KMS-11 (cell line): ENCODE measurements around the gene ORAI2.
"Not testable (repeated sequence)": the region's sequence is repeated elsewhere in the genome, so short reads cannot be mapped to it uniquely, and the experiment has no call there.

Experiments
- H2AFZ ChIP-seq: fragments of 200-600 bp; sonication (generic); 2 replicates; pipeline ENCODE4 v1.6.1; 2016; ENCODE audit warnings: antibody characterized with exemption, mixed run types, low read depth
- H3K27ac ChIP-seq: fragments of 200-600 bp; sonication (generic); 2 replicates; pipeline ENCODE4 v1.6.1; 2016; ENCODE audit warnings: mild to moderate bottlenecking, mixed run types
- H3K27me3 ChIP-seq: fragments of 200-600 bp; sonication (generic); 2 replicates; pipeline ENCODE4 v1.6.1; 2017; ENCODE audit warnings: mild to moderate bottlenecking, low read depth, mixed run types, moderate library complexity; ENCODE audit not compliant: insufficient read depth
- H3K36me3 ChIP-seq: fragments of 200-600 bp; sonication (generic); 2 replicates; pipeline ENCODE4 v1.6.1; 2017; ENCODE audit warnings: mild to moderate bottlenecking, mixed run types; ENCODE audit not compliant: insufficient read depth
- H3K4me1 ChIP-seq: fragments of 200-600 bp; sonication (generic); 2 replicates; pipeline ENCODE4 v1.6.1; 2016; ENCODE audit warnings: mild to moderate bottlenecking, low read depth, mixed run types; ENCODE audit not compliant: poor library complexity, severe bottlenecking
- H3K4me2 ChIP-seq: fragments of 200-600 bp; sonication (generic); 2 replicates; pipeline ENCODE4 v1.7.0; 2016; ENCODE audit warnings: mild to moderate bottlenecking, mixed run types
- H3K4me3 ChIP-seq: fragments of 200-600 bp; sonication (generic); IDR thresholded peaks from 2 replicates; pipeline ENCODE4 v1.6.1; 2017; ENCODE audit warnings: low read depth, low read length, mixed read lengths; ENCODE audit not compliant: insufficient read depth
- H3K79me2 ChIP-seq: fragments of 200-600 bp; sonication (generic); 2 replicates; pipeline ENCODE4 v1.6.1; 2016; ENCODE audit warnings: low read depth, mixed run types; ENCODE audit not compliant: insufficient read depth
- H3K9ac ChIP-seq: fragments of 200-600 bp; sonication (generic); 2 replicates; pipeline ENCODE4 v1.6.1; 2016; ENCODE audit warnings: mild to moderate bottlenecking, mixed run types
- H4K20me1 ChIP-seq: fragments of 200-600 bp; sonication (generic); 2 replicates; pipeline ENCODE4 v1.6.1; 2016; ENCODE audit warnings: mild to moderate bottlenecking, mixed run types; ENCODE audit not compliant: insufficient read depth
- TF ChIP-seq, protein P1 (sequence below): fragments of 200-600 bp; sonication (generic); conservative IDR thresholded peaks from 2 replicates; pipeline ENCODE4 v1.6.1; 2017; ENCODE audit warnings: low read depth, mild to moderate bottlenecking, antibody characterized with exemption, low read length, moderate library complexity, mixed read lengths

ORAI2 gene

DNA sequence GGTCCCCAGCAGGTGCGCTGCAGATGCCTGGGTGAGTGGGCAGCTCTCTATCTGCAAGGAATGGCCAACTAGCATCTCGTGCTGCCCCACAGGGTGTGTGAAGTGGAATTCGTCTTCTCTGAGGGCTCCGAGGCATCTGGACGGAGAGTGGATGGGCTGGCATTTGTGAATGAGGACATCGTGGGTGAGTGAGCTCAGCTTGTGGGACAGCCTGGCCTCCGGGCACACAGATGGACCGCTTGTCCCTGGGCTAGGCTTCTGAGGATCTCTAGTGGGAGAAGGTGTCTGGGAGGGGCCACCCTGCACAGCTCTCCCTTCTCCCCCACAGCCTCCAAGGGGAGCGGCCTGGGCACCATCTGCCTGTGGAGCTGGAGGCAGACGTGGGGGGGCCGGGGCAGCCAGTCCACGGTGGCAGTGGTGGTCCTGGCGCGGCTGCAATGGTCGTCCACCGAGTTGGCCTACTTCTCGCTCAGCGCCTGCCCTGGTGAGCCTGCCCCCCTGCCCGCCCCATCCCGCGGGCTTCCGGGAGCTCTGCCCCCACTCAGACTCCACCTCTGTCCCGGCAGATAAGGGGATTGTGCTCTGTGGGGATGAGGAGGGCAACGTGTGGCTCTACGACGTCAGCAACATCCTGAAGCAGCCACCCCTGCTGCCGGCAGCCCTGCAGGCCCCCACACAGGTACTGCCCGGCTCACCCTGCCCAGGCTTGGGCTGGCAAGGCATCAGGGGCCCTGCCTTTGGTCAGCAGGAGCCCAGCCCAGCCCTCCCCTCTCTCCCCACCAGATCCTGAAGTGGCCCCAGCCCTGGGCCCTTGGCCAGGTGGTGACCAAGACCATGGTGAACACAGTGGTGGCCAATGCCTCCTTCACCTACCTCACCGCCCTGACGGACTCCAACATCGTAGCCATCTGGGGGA is 39.0 kb downstream of the ORAI2 start:
- Histone ChIP-seq H3K36me3 (no peaks in the 10 kb centered on the region), H3K79me2 (no peaks in the 10 kb centered on the region; the same call in 1 of the 2 replicates), H3K4me1 (no peaks in the 10 kb centered on the region), H3K27ac (no peak overlapping the region), H3K4me2 (no peak overlapping the region), H3K4me3 (no peak overlapping the region), H3K9ac (no peak overlapping the region), H2AFZ (no peak overlapping the region), H4K20me1 (no peaks in the 10 kb centered on the region), H3K27me3 (no peaks in the 10 kb centered on the region)
- TF ChIP-seq, protein P1, sequence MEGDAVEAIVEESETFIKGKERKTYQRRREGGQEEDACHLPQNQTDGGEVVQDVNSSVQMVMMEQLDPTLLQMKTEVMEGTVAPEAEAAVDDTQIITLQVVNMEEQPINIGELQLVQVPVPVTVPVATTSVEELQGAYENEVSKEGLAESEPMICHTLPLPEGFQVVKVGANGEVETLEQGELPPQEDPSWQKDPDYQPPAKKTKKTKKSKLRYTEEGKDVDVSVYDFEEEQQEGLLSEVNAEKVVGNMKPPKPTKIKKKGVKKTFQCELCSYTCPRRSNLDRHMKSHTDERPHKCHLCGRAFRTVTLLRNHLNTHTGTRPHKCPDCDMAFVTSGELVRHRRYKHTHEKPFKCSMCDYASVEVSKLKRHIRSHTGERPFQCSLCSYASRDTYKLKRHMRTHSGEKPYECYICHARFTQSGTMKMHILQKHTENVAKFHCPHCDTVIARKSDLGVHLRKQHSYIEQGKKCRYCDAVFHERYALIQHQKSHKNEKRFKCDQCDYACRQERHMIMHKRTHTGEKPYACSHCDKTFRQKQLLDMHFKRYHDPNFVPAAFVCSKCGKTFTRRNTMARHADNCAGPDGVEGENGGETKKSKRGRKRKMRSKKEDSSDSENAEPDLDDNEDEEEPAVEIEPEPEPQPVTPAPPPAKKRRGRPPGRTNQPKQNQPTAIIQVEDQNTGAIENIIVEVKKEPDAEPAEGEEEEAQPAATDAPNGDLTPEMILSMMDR, result no peak

DNA sequence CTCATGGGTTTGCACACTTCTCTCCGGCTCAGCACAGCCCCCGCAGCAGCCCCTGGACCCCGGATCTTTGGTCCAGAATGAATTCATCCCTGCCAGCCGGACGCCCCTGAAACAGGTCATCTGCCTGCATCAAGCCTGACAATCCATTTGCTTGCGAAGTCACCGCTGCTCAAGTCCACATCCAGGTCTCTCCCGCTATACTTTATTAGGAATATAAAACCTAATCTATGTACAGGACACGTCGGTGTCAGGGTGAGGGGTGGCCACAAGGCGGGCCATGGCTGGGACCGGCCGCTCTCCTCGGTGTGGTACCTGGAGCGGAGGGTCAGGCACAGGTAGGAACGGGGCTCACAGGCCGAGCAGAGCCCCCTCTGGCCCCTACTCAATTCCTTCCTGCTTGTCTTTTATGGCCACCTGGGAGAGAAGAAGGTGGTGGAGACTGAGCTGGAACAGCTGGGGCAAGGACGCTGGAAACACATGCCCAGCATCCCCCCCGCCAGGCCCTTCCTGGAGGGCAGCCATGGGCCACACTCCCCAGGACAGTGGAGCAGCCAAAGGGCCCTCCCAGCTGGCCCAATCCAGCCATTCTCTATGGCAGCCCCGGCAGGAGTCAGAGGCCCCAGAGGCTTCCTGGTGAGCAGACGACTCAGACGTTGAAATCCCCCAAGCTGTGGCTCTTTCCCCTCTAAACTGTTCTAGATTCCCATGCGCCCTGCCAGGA is 40.1 kb downstream of the ORAI2 start:
- no peak overlapping the region for H2AFZ ChIP-seq
- no peaks in the 10 kb centered on the region; the same call in 1 of the 2 replicates for H3K79me2 ChIP-seq
- H3K27me3 ChIP-seq, result no peaks in the 10 kb centered on the region
- no peak overlapping the region for H3K9ac ChIP-seq
- no peaks in the 10 kb centered on the region for H3K36me3 ChIP-seq
- no peak overlapping the region for H3K4me3 ChIP-seq
- H3K27ac ChIP-seq, result no peak overlapping the region
- no peaks in the 10 kb centered on the region for H3K4me1 ChIP-seq
- TF ChIP-seq, protein P1, result no peak
- H4K20me1 ChIP-seq, result no peaks in the 10 kb centered on the region
- no peak overlapping the region for H3K4me2 ChIP-seq

DNA sequence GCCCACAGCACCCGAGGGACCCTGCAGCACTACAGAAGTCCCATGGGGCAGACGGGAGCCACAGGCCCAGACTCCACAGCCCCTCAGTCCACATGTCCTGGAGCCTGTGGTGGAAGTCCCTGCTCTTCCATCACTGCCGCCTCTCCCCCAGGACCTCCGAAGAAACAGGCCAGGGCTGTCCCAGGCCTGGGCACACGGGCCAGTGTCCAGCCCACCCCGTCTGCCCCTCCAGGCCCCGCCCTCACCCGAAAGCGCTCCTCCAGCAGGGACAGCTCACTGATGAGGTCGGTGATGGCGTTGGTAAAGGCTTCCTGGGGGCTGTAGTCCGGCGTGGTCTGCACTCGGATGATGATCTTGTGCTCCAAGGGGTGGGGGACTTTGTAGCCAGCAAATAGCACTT is 40.7 kb downstream of the ORAI2 start:
- H3K27me3 ChIP-seq, H3K9ac ChIP-seq, H3K4me1 ChIP-seq, H3K4me3 ChIP-seq, H3K36me3 ChIP-seq, H4K20me1 ChIP-seq, H3K79me2 ChIP-seq, H2AFZ ChIP-seq, H3K4me2 ChIP-seq, H3K27ac ChIP-seq: not testable (repeated sequence)

DNA sequence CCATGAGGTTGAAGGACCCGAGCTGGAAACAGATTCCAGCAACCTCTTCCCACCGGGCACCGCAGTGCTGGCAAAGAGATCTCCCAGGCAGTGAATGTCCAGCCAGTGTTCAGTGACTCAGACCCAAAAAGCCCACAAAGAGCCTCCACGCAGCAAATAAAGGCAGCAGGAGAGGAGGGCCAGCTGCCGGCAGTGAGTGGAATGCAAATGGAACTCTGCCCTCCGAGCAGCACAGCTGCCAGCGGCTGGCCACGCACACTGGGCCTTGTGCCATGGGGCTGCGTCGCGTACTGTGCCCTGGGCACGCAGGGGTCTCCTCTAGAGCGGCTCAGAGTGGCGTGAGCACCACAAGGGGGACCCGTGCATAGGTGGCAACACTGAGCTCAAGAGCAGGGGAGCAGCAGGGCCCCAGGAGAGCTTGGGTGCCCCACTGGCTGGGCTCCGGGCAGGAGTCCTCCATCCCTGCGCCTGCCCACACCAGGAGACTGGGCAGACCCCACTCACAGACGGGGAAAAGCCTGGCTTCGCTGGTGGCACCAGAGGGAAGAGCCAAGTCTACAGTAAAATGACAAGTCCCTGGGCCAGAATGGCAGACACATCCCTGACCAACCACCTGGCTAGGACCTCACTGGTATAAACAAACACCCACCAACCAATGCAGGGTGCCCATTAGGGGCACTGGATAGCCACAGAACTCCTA is 41.5 kb downstream of the ORAI2 start:
- H3K4me3 ChIP-seq, H3K27me3 ChIP-seq, H3K9ac ChIP-seq, H3K36me3 ChIP-seq, H4K20me1 ChIP-seq, H3K4me2 ChIP-seq, H3K27ac ChIP-seq, H2AFZ ChIP-seq, H3K79me2 ChIP-seq, H3K4me1 ChIP-seq: not testable (repeated sequence)

DNA sequence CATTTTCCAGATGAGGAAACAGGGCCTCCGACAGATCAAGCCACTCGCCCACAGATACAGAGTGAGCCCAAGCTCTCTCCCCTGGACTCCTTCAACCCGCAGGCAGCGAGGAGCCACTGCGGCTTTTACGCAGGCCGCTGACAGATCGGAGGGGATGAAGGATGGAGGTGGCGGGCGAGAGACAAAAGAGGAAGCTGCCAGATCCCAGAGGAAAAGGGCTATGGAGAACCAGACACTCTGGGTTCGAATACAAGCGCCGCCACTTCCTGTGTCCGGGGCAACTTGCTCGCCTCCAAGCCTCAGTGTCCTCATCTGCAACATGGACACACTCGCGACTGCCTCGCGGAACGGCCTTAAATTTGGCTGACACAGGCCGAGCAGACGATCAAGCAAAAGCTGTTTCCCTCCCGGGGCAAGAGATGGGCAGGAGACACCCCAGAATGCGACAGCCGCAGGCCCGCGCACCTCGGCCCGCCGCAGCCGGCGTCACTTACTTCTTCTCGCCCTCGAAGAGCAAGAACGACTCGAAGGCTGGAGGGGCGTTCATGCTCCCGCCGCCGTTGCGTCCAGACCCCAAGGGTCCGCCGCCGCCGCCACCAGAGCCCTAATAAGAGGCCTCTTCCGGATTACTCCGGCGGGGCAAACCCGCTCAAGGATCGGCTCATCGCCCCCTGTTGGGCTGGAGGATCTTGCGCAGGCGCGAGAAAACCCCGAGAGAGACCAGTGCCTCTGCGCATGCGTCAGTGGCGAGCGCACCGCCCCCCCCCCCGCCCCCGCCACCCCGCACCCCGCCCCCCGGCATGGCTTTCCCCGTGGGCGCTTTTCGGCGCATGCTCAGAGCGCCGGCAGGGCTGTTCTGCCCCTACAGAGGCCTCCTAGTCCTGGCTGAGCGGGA is 45.2 kb downstream of the ORAI2 start, which contains the start of gene POLR2J:
TSS of gene POLR2J (minus strand) at position 609 of the 895 bp plus-strand sequence. CDS start at position 547, 62 bp downstream.
- not testable (repeated sequence) for H2AFZ ChIP-seq, H3K27me3 ChIP-seq, H3K27ac ChIP-seq, H3K79me2 ChIP-seq, H3K4me2 ChIP-seq, H3K4me3 ChIP-seq, H3K36me3 ChIP-seq, H3K9ac ChIP-seq, H4K20me1 ChIP-seq, H3K4me1 ChIP-seq

DNA sequence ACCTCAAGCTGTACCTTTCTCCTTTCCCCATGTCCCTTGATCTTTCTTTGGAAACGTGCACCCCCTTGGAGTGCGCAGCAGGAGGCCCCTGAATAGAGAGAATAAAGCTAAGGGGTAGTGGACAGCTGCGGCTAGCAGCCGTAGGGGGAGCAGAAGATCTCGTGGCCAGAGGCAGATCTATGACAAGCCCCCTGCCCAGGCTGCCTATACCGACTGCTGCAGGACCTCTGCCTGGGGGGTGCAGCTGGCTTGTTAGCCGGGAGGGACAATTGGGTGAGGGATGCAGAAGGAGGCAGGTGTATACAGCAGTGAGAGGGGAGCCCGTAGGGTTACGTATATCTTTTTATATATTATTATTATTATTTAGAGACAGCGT is 45.8 kb downstream of the ORAI2 start:
- not testable (repeated sequence) for H3K9ac ChIP-seq, H3K27ac ChIP-seq, H3K27me3 ChIP-seq, H3K4me1 ChIP-seq, H3K4me3 ChIP-seq, H2AFZ ChIP-seq, H3K36me3 ChIP-seq, H3K79me2 ChIP-seq, H4K20me1 ChIP-seq, H3K4me2 ChIP-seq
